NCI-H1417 treated with DMSO at 0.1 percent for 48 hours (cell line): ENCODE data around the gene OSBPL3.

Experiments
- DNase-seq: peaks from one replicate; lab custom pipeline; 2025; lab: John Stamatoyannopoulos, UW

OSBPL3 gene

DNA sequence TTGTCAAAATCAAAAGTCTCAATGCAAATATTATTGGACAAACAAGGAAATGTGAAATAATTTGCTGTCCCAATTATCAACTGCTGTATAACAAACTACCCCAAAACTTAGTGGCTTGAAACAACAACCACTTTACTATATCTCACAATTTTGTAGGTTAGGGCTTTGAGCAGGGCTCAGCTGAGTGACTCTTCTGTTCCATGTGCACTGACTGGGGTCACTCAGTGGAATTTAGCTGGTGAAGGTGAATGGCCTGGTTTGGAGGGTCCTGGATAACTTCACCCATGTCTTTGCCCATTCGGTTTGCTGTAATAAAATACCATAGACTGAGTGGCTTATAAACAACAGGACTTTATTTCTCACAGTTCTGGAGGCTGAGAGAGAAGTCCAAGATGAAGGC lies 219.0 kb downstream of the OSBPL3 start:
- no peak for DNase-seq

DNA sequence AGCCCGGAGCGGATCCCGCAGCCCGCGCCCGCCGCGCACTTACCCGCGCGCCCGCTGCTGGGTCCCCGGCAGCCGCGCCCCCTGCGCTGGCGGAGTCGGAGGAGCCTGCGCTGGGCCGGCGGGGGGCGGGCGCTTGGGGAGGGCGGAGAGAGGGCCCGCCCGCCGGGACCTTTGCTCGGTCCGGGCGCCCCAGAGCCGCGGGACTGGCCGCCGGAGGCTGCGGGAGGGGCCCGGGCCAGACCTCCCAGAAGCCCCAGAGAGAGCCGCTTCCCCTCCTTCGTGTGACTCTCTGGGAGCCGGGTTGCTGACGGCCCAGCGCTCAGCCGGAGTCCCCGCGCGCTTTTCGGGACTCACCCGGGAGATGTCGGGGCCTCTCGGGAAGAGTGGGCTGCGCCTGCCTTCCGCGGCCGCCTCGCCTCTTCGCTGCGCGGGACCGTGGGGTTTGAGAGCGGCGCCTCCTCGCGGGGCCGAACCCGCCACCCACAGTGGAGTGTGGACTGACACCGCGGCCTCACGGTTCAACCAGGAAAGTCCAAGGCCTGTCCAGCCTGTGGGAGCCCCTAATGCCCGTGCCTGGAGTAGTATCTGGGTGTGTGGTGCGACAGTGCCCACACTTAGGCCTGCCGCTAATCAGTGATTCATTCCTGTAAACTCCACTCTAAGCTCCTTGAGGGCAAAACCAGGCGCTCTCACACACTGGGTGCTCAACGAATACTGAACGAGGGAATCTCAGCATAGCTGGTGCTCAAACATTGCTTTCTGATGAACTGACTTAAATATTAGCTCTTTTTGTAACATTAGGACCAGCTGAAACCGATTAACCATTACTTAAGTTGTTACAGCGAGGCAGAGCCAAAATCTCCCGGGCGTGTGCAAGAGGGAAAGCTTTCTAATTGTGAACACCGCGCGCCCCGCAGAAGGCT lies 222.4 kb downstream of the OSBPL3 start, which contains the start of gene GSDME:
TSS of gene GSDME (minus strand) at position 112 of the 923 bp plus-strand sequence. CDS start 7,690 bp downstream, outside the sequence.
- no peak for DNase-seq

DNA sequence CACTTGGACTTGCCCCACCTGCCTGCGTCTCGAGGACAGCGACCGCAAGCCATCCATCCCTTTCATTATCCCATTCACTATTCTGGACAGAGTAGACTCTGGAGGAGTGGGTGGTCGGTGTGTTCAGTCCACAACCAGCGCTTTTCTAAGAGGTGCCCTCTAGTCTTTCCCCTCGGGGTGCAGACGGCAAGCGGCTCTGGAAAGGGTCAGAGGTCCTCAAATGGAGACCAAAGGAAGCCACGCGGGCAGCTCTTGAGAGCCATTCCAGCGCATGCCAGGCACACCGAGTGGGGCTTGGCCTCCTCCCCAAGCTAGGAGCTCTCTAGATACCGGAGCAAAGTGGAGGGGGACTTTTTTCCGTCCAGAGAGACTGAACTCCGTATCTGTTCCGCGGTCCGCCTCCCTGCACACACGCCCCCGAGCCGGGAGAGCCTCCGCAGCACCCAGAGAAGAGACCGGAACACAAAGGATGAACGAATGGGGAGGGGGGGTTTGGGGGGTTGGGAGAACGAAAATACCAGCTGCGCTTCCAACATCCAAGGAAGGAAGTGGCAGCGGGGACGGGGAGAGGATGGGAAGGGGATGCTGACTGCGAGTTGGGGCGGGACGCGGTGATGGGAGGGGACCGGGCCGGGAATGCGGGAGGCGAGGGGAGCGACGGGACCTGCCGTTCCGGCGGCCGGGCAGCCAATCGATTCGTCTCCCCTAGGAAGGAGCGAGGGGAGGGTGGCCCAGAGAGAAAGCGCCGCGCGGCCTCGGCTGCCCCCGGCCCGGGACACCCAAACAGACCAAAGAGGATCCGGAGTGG lies 223.2 kb downstream of the OSBPL3 start:
- no peak for DNase-seq

DNA sequence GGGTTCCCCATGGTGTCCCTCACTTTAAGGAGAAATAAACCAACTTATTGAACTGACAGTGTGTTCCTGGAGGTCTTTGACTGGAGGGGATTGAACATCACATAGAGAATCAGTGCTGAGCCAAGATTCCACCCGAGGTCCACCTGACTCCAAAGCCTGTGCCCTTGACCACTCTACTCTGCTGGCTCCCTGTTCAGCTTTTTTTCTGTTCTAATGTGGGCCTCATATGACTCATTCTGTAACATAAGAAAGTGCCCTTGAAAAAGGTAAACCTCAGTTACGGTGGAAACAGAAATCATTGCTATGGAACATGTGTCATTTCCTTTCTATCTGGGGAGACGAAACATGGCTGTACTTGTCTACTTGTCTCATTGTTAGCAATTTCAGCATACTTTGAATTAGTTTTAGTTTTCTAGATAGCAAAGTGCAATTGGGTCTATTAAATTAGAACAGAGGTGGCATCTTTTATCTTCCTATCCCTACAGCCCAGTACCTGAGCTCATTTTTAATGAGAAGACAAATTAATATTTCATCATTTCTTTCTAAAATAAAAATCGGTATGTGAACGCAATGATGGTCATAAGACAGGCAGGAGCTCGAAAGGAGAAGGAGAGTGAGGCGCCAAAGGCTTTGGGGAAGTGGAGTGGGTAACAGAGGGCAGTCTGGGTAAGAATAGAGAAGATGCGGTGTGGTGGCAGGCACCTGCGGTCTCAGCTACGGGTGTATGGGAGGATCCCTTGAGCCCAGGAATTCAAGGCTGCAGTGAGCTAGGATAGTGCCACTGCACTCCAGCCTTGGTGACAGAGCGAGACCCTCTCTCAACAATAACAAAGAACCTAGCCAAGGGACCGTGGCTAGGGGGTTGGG lies 224.2 kb downstream of the OSBPL3 start:
- no peak for DNase-seq

DNA sequence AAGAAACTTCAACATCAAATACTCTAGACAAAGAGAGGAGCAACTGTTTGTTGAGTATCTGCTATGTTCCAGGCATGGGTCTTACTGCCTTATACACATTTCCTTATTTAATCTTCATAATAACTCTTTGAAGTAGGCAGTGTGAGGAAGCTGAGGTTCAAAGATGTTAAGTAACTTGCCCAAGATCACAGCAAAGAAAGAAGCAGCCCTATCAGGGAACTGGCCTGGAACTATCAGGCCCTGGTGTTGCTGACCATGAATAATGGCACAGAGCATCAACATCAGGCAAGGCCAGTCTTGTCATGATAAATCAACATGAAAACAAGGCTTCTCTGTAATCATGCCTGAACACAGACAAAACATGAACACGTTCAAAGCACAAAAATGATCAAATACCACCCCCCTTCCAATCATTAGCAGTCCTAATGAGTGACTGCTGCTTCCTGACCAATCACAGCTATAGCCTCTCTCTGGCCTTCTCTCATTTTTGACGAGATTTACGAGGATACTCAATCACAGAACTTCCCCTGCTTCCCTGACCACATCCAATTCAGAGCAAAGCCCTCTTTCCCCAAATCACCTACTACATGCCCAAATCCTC lies 225.0 kb downstream of the OSBPL3 start:
- DNase-seq, result no peak

DNA sequence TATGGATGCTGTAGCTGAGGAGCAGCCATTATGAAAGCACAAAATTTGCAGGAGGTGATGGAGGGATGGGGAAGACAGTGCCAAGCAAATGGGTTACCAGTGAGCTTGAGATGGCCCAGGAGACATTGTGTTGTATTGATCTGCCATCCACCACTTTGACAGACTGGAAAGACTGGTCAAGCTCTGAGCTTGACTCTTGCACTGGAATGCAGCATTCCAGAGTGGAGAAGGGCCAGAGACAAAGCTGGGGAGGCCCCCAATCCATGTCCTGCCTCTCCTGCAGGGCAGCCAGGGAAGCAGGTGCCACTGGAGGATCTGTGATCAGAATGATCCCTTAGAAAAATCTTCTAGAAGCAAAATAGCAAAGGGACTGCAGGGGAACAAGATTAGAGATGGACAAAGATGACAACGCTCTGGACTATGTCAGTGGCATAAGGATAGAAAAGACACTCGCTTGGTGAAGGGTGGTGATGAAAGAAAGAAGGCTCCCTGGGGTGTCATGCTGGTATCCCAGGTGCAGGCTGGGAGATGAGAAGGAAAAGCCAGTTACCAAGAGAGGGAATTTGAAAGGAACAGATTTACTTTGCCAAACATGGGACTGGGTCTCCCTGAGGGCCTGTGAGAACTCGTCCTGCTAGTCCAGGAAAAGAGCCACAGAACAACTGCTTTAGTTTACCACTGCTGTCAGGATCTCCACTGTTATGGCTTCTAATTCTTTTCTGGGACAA lies 227.7 kb downstream of the OSBPL3 start:
- DNase-seq, result no peak

DNA sequence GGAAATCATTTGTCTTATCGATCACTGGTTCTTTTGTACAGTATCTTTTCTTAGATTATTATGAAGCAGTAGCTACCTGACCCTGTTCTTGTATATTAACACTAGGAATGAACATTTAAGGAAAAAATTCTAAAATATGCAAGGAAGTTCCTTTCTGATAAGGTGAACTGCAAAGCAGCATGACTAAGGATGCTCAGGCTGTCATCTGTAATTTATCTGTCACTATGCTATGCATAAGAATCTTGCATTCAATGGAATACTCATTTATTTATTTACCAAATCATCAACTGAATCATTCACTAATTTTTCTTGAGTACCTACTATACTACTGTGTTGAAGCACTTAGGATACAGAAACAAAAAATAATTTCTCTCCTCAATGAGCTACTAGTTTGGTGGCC lies 228.5 kb downstream of the OSBPL3 start:
- DNase-seq, result no peak

DNA sequence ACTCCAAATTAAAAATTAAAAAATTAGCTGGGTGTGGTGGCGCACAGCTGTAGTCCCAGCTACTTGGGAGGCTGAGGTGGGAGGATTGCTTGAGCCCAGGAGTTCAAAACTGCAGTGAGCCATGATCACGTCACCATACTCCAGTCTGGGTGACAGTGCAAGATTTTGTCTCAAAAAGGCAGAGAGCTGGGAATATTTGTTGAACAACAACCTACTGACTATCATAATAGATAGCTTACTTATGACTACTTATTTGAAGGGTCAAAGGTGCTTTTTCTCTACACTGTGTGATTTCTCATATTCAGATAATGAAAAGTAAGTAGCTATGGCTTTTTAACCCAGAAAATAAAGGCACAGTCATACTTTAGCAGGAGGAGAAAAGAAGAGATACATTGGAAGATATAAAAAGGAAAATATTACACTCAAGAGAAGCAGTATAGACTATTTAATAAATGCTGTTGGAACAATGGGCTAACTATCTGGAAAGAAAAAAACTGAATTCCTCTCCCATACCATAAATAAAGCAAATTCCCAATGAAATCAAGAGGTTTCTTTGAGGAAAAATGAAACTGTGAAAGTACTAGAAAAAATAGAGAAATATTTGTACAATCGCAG lies 229.4 kb downstream of the OSBPL3 start:
- DNase-seq, result no peak

DNA sequence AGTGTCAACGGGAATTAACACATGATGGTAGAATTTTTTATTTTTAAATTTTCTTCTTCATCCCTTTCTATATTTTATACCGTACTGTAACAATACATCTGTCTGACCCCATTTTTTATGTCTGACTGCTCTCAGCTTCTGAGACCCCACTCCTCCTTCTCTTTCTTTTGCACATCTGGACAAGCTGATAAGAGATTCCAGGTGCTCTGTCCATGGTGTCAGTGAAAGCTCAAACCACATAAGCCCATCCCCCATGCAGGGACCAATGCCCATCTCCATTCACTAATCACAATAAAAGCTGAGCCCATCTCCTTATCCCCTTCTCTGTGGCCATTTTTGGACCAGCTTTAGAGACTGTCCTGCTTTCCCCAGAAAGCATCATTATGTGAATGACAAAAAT lies 231.5 kb downstream of the OSBPL3 start:
- no peak for DNase-seq
